A549 (cell line): ENCODE results near the gene EPHA1. TPM values are rescaled to one million over a fixed set of nuclear protein-coding genes. Genes with fewer than 3 reads are reported as not detected.

Source experiments
- ATAC-seq, 2 experiments: fragments of 200-7000 bp in 1 of 2; fragments of >200 bp in 1 of 2; cut with Nextera tagmentation in 1 of 2; cut with Tn5 transposase in 1 of 2; 3 replicates each; pipeline versions ENCODE4 v1.8.0 to v1.9.1; 2018 to 2020; ENCODE audit warnings: mild to moderate bottlenecking in 1 of 2, moderate library complexity in 1 of 2
- CTCF ChIA-PET: fragments of 300-600 bp; sonication (Branson Sonifier 250); formaldehyde crosslinking; extraction: SDS; loops from one replicate; lab custom pipeline; 2021; ENCODE audit warnings: antibody characterized with exemption, inconsistent platforms; lab: Yijun Ruan, JAX
- POLR2A ChIA-PET: fragments of 350-600 bp; formaldehyde crosslinking; extraction: SDS; loops from one replicate; lab custom pipeline; 2021; ENCODE audit warnings: antibody characterized with exemption, inconsistent platforms; lab: Yijun Ruan, JAX
- DNase-seq, 2 experiments: peaks; one replicate each; pipeline versions ENCODE4 v3.0.0 to v3.0.0-alpha.2; 2011 to 2016; ENCODE audit warnings: low read depth in 1 of 2, low spot score in 1 of 2
- FAIRE-seq: peaks from 2 replicates; lab custom pipeline; 2011; peaks lifted over from hg19 to GRCh38; lab: Jason Lieb, UNC
- H3K27ac ChIP-seq, 2 experiments: fragments of >200 bp; sonication (Bioruptor Twin); formaldehyde crosslinking; 3 replicates each; pipeline ENCODE4 v1.5.1; 2016 to 2017
- H3K4me1 ChIP-seq: fragments of >200 bp; sonication (Bioruptor Twin); formaldehyde crosslinking; 3 replicates; pipeline ENCODE4 v1.6.1; 2016
- H3K4me2 ChIP-seq: fragments of >200 bp; sonication (Bioruptor Twin); formaldehyde crosslinking; 3 replicates; pipeline ENCODE4 v1.6.1; 2016
- H3K4me3 ChIP-seq: fragments of >200 bp; sonication (Bioruptor Twin); formaldehyde crosslinking; 3 replicates; pipeline ENCODE4 v1.5.1; 2016
- H3K9me3 ChIP-seq: fragments of >200 bp; sonication (Bioruptor Twin); formaldehyde crosslinking; 3 replicates; pipeline ENCODE4 v1.6.1; 2016
- ATOH8 ChIP-seq: fragments of 250-450 bp; sonication (Bioruptor Pico); IDR thresholded peaks from 2 replicates; pipeline ENCODE4 v1.5.0; 2020; ENCODE audit warnings: low read depth, mild to moderate bottlenecking, moderate library complexity
- CBX2 ChIP-seq: fragments of 200-600 bp; sonication (generic); IDR thresholded peaks from 2 replicates; pipeline ENCODE4 v1.6.1; 2016; ENCODE audit warnings: low read depth, mild to moderate bottlenecking, borderline replicate concordance
- CBX8 ChIP-seq: fragments of 200-600 bp; sonication (generic); IDR thresholded peaks from 2 replicates; pipeline ENCODE4 v1.6.1; 2016
- CEBPB ChIP-seq, 2 experiments: fragments of >200 bp in 1 of 2; sonication (Bioruptor Twin) in 1 of 2; formaldehyde crosslinking in 1 of 2; IDR thresholded peaks; 2 replicates each; pipeline ENCODE4 v1.6.1; 2012 to 2016
- CHD4 ChIP-seq: fragments of 200-600 bp; sonication (generic); IDR thresholded peaks from 2 replicates; pipeline ENCODE4 v1.6.1; 2016; ENCODE audit warnings: antibody characterized with exemption, mild to moderate bottlenecking, borderline replicate concordance
- CTCF ChIP-seq: fragments of >200 bp; sonication (Bioruptor Twin); formaldehyde crosslinking; IDR thresholded peaks from 3 replicates; pipeline ENCODE4 v1.5.1; 2016
- EHMT2 ChIP-seq: fragments of 200-600 bp; sonication (generic); IDR thresholded peaks from 2 replicates; pipeline ENCODE4 v1.6.1; 2016; ENCODE audit warnings: antibody characterized with exemption, low read depth, mild to moderate bottlenecking, moderate library complexity
- ELK1 ChIP-seq: fragments of 150-350 bp; IDR thresholded peaks from 2 replicates; pipeline ENCODE4 v1.6.1; 2014; ENCODE audit warnings: low read depth, mild to moderate bottlenecking, low read length
- EP300 ChIP-seq, 2 experiments: fragments of >200 bp; sonication (Bioruptor Twin); formaldehyde crosslinking; IDR thresholded peaks; 2 replicates in 1 of 2; 3 replicates in 1 of 2; pipeline ENCODE4 v1.6.1; 2016 to 2017
- FOSL2 ChIP-seq, 2 experiments: fragments of 450-650 bp in 1 of 2; fragments of >200 bp in 1 of 2; sonication (Bioruptor Twin) in 1 of 2; formaldehyde crosslinking; IDR thresholded peaks; 2 replicates each; pipeline versions ENCODE4 v1.5.0 to v1.6.1; 2016 to 2020; ENCODE audit warnings: mild to moderate bottlenecking in 1 of 2, moderate library complexity in 1 of 2
- HES2 ChIP-seq: fragments of >200 bp; sonication (Bioruptor Twin); formaldehyde crosslinking; IDR thresholded peaks from 2 replicates; pipeline ENCODE4 v1.6.1; 2016
- JUNB ChIP-seq: fragments of >200 bp; sonication (Bioruptor Twin); formaldehyde crosslinking; IDR thresholded peaks from 2 replicates; pipeline ENCODE4 v1.6.1; 2016
- MAFK ChIP-seq: fragments of 450-650 bp; IDR thresholded peaks from 2 replicates; pipeline ENCODE4 v1.6.1; 2014; ENCODE audit not compliant: partially characterized antibody
- NPAS2 ChIP-seq: fragments of 250-450 bp; sonication (Bioruptor Pico); IDR thresholded peaks from 2 replicates; pipeline ENCODE4 v1.8.0; 2022; ENCODE audit warnings: mild to moderate bottlenecking, moderate library complexity, borderline replicate concordance
- PBX3 ChIP-seq: IDR thresholded peaks from 2 replicates; pipeline ENCODE4 v1.6.1; 2012
- POLR2AphosphoS2 ChIP-seq: conservative IDR thresholded peaks from 2 replicates; pipeline ENCODE4 v1.6.1; 2012; ENCODE audit warnings: low read length, improper control_type of control experiment, inconsistent platforms
- SMC3 ChIP-seq: fragments of >200 bp; sonication (Bioruptor Twin); formaldehyde crosslinking; IDR thresholded peaks from 3 replicates; pipeline ENCODE4 v1.6.1; 2018; ENCODE audit warnings: inconsistent platforms
- SREBF2 ChIP-seq: fragments of 450-650 bp; IDR thresholded peaks from 2 replicates; pipeline ENCODE4 v1.6.1; 2014; ENCODE audit warnings: mild to moderate bottlenecking, moderate library complexity
- TFCP2L1 ChIP-seq: fragments of 250-450 bp; sonication (Bioruptor Pico); IDR thresholded peaks from 2 replicates; pipeline ENCODE4 v1.5.0; 2021; ENCODE audit warnings: mild to moderate bottlenecking
- TP53 ChIP-seq: fragments of 250-450 bp; sonication (Bioruptor Pico); IDR thresholded peaks from 2 replicates; pipeline ENCODE4 v1.5.0; 2021; ENCODE audit warnings: mild to moderate bottlenecking, moderate library complexity
- ZC3H11A ChIP-seq: fragments of 450-650 bp; IDR thresholded peaks from 2 replicates; pipeline ENCODE4 v1.6.1; 2014; ENCODE audit warnings: antibody characterized with exemption, mild to moderate bottlenecking
- ZFP36 ChIP-seq: fragments of 450-650 bp; IDR thresholded peaks from 2 replicates; pipeline ENCODE4 v1.6.1; 2014; ENCODE audit warnings: borderline replicate concordance; ENCODE audit not compliant: partially characterized antibody
- WGBS: methylation state at CpG from one replicate; pipeline ENCODE4 v1.1.6; 2017; ENCODE audit errors: missing lambda C conversion rate; 5-methylcytosine and 5-hydroxymethylcytosine counted together
- polyA plus RNA-seq, 4 experiments: library from polyadenylated mRNA; depleted of rRNA in 3 of 4; stranded (reverse); fragments of >200 nt; fragmentation: RNase III in 1 of 4; extraction: RNeasy Plus Mini Kit Qiagen cat#74134 plus additional on column Dnase treatment in 1 of 4; gene quantifications; 2 replicates in 3 of 4; 3 replicates in 1 of 4; pipeline ENCODE4 v1.2.3, GENCODE V29; 2011 to 2017

The EPHA1 gene
- polyA plus RNA-seq, 2 of the 4 experiments (the other 2 are of a cell fraction) = not detected

- Histone ChIP-seq H3K27ac (no peak overlapping the region), H3K4me3 (no peak overlapping the region), H3K9me3 (peaks cover 3% of the 10 kb centered on the region; the same call in 1 of the 3 replicates), H3K4me2 (no peak overlapping the region), H3K4me1 (no peaks in the 10 kb centered on the region)
- no peak for DNase-seq
- TF ChIP-seq CEBPB (IDR thresholded peaks at IDR 0.05) = no peak
- TF ChIP-seq CHD4 = no peak
- no peak for TF ChIP-seq CTCF
- no peak for TF ChIP-seq PBX3
- no peak for TF ChIP-seq SREBF2
- no peak for TF ChIP-seq ZC3H11A
- TF ChIP-seq TP53 = no peak
- TF ChIP-seq HES2 = no peak
- no peak for TF ChIP-seq TFCP2L1 (CRISPR knock-in tag)
- TF ChIP-seq SMC3 = no peak
- 7% methylated on average over 2 of the region's 2 CpGs for WGBS
- peak in 1 of 2 experiments; percentile 19; a peak in 1 of 6 replicates for ATAC-seq
- ChIA-PET CTCF (interaction anchor here (1.2 kb wide), 1 partner anchor 212 kb away, joined by 3 read pairs; no protein-coding TSS in a partner anchor), POLR2A (no interaction called here)
- no peak for FAIRE-seq
Measured at GRCh38 chr7:143452495-143452894, 43.8 kb upstream of the EPHA1 start.

- DNase-seq = no peak
- no peak for ATAC-seq
- Histone ChIP-seq H3K4me2 (no peak overlapping the region), H3K4me3 (no peak overlapping the region), H3K27ac (no peak overlapping the region), H3K9me3 (peaks cover 3% of the 10 kb centered on the region; the same call in 1 of the 3 replicates), H3K4me1 (no peaks in the 10 kb centered on the region)
- ChIA-PET CTCF (interaction anchor here (1.2 kb wide), 1 partner anchor 211 kb away, joined by 3 read pairs; no protein-coding TSS in a partner anchor), POLR2A (no interaction called here)
- FAIRE-seq = no peak
- TF ChIP-seq JUNB = no peak
- no peak for TF ChIP-seq ELK1
- no peak for TF ChIP-seq EHMT2
- no peak for TF ChIP-seq EP300 (IDR thresholded peaks at IDR 0.05)
- no peak for TF ChIP-seq CBX8
- no peak for TF ChIP-seq ATOH8
- no peak for TF ChIP-seq NPAS2
- TF ChIP-seq ZFP36 = no peak
- TF ChIP-seq CBX2 = no peak
- no peak for TF ChIP-seq MAFK
- TF ChIP-seq FOSL2 (IDR thresholded peaks at IDR 0.05) = no peak
- TF ChIP-seq FOSL2 (CRISPR knock-in tag; IDR thresholded peaks at IDR 0.05) = no peak
- TF ChIP-seq POLR2AphosphoS2 = no peak
- 0% methylated on average over 1 of the region's 1 CpG for WGBS
Measured at GRCh38 chr7:143451746-143452145, 43.1 kb upstream of the EPHA1 start.
